NB4 (cell line): Measurements from ENCODE around the gene VDR.

Source experiments
- DNase-seq: peaks from one replicate; pipeline ENCODE4 v3.0.0; 2010; ENCODE audit warnings: low read depth
- H3K4me3 ChIP-seq: one replicate; pipeline ENCODE4 v1.5.1; 2011; ENCODE audit warnings: mild to moderate bottlenecking, low read depth, low read length, moderate library complexity
- MYC ChIP-seq: IDR thresholded peaks from 2 replicates; pipeline ENCODE4 v1.6.1; 2011; ENCODE audit warnings: low read depth, low read length
- POLR2A ChIP-seq: IDR thresholded peaks from 2 replicates; pipeline ENCODE4 v1.6.1; 2011; ENCODE audit warnings: mild to moderate bottlenecking; ENCODE audit not compliant: insufficient read length; ENCODE audit errors: extremely low read depth
- TF ChIP-seq, protein P1 (sequence below): IDR thresholded peaks from one replicate; pipeline ENCODE4 v1.5.1; 2012; ENCODE audit warnings: low read depth, low read length
- TF ChIP-seq, protein P2 (sequence below): IDR thresholded peaks from 2 replicates; pipeline ENCODE4 v1.6.1; 2011; ENCODE audit warnings: low read depth, low read length

VDR gene

DNA sequence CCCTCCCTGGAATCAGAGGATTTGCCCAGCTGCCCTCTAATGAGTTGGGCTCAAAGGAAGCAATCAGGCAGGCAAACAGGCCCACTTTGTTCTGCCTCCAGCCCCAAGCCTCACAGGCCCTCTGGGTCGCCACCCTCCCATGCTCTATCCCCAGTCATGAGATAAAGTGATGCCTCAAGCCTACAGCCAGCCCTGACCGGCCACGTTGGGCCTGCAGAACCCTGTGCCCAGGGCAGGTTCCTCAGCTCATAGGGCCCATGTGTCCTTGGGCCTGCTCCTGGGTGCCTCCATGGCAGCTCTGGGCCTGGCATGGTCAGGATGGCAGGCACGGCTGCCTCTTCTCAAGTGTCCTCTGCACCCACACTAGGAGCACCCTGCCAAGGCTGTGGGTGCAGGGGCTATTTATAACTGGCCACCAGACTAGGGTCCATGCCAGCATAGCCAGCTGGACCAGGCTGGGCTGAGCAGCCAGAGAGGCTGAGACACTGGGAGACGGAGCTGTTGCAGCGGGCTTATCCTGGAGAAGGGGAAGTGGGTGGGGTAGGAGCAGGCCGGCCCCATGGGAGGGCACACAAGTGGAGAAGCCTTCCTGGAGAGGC lies 105.3 kb downstream of the VDR start:
- H3K4me3 ChIP-seq: no peak overlapping the region

DNA sequence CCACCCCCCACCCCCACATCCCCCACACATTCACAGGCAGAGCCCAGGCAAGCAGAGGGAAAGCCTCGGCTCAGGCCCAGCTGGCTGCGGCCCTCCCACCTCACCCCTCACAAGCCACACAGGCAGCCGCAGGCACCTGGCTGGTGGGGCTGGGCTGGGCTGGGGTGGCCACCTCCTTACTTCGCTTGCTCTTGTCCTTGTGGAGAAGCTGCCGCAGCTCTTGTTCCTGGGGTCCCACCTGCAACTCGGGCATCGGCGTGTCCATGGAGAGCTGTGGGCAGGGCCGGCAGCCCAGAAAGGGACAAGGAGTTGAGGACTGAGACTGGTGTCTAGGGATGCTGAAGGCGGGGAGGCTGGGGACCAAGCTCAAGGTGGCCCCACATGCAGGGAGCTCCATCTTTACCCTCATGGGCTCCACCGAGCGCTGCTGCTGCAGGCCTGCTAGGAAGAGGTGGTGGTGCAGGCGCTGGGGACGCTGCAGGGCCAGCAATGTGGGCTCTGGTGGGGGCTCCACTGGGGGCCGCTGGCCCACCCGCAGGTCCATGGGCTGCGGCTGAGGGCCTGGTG lies 106.3 kb downstream of the VDR start:
- DNase-seq: no peak
- TF ChIP-seq MYC (no peak), POLR2A (no peak)
- TF ChIP-seq, protein P1, sequence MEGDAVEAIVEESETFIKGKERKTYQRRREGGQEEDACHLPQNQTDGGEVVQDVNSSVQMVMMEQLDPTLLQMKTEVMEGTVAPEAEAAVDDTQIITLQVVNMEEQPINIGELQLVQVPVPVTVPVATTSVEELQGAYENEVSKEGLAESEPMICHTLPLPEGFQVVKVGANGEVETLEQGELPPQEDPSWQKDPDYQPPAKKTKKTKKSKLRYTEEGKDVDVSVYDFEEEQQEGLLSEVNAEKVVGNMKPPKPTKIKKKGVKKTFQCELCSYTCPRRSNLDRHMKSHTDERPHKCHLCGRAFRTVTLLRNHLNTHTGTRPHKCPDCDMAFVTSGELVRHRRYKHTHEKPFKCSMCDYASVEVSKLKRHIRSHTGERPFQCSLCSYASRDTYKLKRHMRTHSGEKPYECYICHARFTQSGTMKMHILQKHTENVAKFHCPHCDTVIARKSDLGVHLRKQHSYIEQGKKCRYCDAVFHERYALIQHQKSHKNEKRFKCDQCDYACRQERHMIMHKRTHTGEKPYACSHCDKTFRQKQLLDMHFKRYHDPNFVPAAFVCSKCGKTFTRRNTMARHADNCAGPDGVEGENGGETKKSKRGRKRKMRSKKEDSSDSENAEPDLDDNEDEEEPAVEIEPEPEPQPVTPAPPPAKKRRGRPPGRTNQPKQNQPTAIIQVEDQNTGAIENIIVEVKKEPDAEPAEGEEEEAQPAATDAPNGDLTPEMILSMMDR: no peak
- TF ChIP-seq, protein P2, sequence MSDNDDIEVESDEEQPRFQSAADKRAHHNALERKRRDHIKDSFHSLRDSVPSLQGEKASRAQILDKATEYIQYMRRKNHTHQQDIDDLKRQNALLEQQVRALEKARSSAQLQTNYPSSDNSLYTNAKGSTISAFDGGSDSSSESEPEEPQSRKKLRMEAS: no peak

More for the DNA sequence above, 105.3 kb downstream of the VDR start:
- TF ChIP-seq MYC (no peak), POLR2A (no peak)
- TF ChIP-seq, protein P1: no peak
- TF ChIP-seq, protein P2: no peak
- no peak for DNase-seq

DNA sequence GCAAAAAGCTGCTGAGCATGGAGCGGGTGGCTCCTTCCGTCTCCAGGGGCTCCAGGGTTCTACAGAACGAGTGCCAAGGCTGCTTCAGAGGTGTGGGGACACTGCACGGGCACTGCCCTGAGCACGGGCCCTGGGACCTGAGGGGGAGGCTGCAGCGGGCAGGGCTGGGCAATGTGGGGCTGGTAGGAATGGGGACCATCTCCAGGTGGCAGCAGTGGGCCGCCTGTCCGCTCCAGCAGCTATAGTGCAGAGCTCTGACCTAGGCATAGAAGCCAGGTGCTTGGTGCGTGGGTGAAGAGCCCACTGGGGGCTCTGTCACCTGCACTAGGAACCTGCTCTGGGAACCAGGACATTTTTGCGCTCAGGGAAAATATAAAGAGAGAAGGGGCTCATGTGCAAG lies 107.4 kb downstream of the VDR start:
- TF ChIP-seq POLR2A (no peak), MYC (peak; percentile 48; the same call in 1 of the 2 replicates)
- TF ChIP-seq, protein P1: peak; percentile 50
- TF ChIP-seq, protein P2: peak; percentile 61
- peak; percentile 57 for DNase-seq
- no peak overlapping the region for H3K4me3 ChIP-seq

More for the DNA sequence above, 106.3 kb downstream of the VDR start:
- H3K4me3 ChIP-seq: no peak overlapping the region

DNA sequence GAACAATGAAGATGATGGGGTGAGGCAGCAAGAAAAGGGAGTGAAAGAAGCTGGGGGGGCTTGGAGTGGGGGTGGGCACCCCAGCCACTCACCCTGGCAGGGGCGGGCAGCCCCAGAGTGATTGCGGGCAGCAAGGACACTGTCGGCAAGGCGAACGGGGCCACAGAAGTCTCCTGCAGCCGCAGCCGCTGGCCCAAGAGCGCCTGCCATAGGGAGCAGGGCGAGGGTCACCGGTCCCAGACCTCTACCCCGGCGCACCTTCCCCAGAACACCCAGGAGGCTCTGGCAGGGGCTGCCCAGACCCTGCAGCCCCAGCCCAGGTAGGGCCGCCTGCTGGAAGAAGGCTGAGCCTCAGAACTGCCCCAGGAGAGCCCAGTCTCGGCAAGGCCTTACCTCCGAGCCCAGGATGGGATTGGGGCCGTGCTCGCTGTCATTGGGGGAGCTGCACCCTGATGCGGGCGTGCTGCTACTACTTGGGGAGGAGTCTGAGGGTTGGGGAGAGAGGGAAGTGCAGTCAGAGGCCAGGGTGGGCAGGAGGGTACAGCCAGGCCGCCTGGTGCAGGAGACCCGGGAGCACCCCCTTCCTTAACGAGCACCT lies 108.9 kb downstream of the VDR start:
- DNase-seq: no peak
- TF ChIP-seq POLR2A (no peak), MYC (no peak)
- TF ChIP-seq, protein P2: no peak
- TF ChIP-seq, protein P1: no peak
- no peak overlapping the region for H3K4me3 ChIP-seq

DNA sequence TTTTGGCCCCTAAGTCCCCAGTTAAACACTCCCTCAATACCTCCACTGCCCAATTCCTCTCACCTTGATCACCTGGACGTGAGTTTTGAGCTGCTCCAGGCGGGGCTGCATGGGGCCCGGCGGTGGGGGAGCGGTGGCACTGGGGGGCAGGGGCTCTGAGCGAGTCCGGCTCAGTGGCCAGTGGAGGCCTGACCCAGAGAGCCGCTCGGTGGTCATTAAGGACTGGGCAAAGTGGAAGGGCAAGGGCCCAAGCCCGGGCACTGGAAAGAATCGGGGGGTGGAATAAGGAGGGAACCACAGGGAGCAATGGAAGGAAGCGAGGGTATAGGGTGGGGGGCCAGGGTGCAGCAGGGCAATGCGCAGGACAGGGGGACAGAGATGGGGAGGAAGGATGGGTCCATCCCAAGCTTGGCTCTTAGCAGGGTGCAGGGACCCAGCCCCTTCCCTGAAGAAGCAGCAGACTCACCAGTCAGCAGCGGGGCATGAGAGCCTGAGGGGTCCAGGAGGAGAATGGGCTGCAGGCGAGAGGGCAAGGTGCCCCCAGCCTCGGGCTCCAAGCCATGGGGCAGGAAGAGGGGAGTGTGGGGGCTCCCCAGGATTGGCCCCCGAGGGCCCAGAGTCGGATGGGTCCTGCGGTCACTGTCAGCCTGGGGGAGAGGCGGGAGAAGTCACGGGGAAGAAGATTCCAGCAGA lies 109.5 kb downstream of the VDR start:
- TF ChIP-seq, protein P2: no peak
- TF ChIP-seq POLR2A: no peak
- TF ChIP-seq, protein P1: no peak
- TF ChIP-seq MYC: no peak
- H3K4me3 ChIP-seq: no peak overlapping the region

More for the DNA sequence above, 109.5 kb downstream of the VDR start:
- no peak for DNase-seq
